ENCODE results near the gene DENND1A.

The DENND1A gene

DNA sequence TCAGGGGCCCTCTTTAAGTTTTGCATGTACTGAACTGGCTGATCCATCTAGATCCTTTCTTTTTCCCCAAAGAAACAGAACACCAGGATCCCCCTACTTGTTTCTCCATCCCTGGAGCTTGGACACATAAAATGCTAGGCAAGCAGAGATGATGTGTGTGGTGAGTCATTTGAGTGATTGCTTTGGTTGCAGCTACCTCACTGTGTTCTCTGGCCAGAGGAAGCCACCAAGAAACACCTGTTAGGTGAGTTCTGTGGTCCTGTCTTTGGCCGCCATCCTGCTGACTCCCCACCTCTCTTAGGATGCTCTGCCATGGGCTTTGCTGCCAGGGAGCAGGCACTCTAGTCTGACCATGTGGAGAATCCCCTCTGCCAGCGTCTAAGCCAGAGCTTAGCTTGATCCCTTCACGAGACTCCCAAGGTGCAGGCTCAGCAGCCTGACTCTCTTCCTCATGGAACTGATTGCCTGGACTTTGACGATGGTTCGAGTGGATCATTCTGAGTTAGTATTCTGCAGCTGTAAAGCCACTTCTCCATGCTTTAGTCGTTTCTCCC, 27.3 kb upstream of the DENND1A start:
- TF ChIP-seq, protein P1, sequence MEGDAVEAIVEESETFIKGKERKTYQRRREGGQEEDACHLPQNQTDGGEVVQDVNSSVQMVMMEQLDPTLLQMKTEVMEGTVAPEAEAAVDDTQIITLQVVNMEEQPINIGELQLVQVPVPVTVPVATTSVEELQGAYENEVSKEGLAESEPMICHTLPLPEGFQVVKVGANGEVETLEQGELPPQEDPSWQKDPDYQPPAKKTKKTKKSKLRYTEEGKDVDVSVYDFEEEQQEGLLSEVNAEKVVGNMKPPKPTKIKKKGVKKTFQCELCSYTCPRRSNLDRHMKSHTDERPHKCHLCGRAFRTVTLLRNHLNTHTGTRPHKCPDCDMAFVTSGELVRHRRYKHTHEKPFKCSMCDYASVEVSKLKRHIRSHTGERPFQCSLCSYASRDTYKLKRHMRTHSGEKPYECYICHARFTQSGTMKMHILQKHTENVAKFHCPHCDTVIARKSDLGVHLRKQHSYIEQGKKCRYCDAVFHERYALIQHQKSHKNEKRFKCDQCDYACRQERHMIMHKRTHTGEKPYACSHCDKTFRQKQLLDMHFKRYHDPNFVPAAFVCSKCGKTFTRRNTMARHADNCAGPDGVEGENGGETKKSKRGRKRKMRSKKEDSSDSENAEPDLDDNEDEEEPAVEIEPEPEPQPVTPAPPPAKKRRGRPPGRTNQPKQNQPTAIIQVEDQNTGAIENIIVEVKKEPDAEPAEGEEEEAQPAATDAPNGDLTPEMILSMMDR (IDR thresholded peaks at IDR 0.05): no peak

DNA sequence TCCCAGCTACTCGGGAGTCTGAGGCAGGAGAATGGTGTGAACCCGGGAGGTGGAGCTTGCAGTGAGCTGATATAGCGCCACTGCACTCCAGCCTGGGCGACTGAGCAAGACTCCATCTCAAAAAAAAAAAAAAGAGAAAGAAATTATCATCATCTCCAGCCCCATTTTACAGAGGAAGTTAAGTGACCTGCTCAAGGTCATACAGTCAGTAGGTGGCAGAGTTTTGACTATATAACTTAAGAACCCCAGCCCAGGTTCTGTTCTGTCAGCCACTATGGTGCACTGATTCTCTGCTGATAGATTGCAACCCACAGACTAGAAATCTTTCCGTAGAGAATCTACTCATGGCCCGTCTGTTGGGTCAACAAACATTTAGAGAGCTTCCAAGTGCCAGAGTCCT, 25.7 kb upstream of the DENND1A start:
- TF ChIP-seq, protein P1 (IDR thresholded peaks at IDR 0.05): no peak

DNA sequence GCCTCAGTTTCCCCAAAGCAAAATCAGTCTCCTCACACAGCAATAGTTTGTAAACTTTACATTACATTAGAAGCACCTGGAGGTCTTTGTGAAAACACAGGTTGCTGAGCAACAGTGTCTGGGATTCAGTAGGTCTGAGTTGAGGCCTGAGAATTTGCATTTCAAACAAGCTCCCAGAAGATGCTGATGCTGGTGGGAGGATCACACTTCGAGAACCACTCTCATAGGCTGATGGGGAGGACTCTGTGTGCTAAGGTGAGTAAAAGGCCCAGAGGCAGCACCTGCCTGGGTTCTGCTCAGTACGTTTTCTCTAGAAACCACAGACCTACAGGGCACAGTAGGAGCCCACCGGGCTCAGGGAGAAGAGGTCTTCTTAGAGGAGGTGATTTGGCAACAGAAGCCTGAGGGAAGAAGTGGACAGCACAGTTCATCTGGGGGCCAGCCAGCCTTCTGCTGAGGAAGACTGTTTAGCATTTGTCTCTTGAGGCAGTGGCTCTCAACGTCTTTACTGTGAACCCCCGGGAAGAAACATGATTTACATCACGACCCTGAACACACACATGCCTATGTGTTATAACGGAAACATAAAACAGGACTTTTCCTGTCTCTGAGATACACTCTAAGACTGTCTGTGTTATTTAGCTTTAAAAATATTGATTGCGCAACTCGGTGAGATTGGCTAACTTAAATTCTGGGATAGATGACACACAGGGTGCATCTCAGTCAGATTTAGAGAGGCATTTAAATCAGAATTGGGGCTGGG, 24.8 kb upstream of the DENND1A start:
- TF ChIP-seq, protein P1 (IDR thresholded peaks at IDR 0.05): no peak

DNA sequence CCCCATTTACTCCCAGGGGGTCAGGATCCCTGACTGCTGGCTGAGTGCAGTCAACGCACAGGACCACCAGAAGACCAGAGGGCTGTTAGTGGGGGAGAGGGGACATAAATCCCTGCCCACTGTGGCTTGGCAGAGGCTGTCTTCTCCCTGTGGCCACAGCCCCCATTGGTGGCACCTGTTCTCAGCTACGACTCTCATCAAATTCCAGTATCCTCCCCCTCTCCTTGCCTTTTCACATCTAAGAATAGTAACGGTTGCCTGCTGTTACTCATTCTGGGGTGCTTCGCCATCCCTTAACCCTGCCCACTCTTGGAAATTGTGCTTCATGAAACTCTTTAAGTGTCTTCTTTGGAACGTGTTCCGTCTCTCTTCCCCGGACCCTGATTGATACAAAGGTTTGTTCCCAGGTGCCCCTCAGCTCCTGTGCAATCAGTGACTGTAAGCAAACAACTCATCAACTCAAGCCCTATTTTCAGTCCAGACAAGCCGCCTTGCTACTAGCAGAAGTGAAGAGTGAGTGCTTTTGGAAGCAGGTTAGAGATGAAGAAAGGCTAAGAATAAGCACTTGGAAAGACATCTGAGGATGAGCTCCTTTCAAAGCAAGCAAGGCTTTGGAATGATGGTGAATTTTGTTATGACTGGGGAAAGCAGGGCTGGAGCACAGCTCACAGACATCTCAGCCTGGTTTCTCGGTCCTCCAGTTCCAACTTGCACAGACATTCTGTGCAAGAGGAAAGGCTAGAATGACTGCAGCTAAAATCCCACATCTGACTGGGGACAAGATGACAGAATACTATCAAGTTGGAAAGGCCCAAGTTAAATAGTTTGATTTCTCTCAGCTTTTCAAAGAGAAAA, 22.9 kb upstream of the DENND1A start:
- TF ChIP-seq, protein P1 (IDR thresholded peaks at IDR 0.05): no peak

DNA sequence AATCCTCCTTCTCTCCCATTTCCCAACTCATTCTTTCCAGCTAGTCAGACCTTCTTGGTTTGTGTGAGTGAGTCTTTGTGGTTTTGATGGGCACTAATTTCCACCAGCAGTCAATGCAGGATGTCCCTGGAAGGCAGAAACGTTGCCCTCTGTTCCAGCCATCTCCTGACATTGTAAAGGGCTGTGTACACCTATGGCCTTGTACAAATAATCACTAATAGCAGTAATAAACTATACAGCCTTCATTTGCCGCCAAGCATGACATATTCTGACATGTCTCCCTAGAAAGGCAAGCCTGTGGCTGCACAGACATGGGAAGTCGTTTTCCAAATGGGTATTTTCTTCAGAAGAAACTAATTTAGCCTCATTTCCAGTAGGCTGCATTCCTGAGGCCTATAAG, 18.4 kb upstream of the DENND1A start:
- TF ChIP-seq, protein P1 (IDR thresholded peaks at IDR 0.05): no peak

DNA sequence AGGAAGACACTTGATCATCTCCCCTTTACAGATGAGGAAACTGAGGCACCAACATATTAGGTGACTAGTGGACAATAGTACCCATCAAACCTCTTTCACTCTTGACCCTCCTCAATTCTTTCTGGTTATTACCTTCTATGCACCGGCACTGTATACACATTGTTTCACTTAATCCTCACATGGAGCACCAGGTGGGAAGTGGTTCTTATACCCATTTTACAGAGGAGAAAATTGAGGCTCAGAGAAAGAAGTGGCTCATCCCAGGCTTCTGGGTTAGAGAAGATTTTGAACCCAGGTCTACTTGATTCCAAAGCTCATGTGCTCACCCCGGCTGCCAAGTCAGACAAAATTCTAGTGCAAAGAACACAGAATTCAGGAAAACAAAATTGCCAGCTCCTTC, 17.4 kb upstream of the DENND1A start:
- TF ChIP-seq, protein P1 (IDR thresholded peaks at IDR 0.05): no peak

DNA sequence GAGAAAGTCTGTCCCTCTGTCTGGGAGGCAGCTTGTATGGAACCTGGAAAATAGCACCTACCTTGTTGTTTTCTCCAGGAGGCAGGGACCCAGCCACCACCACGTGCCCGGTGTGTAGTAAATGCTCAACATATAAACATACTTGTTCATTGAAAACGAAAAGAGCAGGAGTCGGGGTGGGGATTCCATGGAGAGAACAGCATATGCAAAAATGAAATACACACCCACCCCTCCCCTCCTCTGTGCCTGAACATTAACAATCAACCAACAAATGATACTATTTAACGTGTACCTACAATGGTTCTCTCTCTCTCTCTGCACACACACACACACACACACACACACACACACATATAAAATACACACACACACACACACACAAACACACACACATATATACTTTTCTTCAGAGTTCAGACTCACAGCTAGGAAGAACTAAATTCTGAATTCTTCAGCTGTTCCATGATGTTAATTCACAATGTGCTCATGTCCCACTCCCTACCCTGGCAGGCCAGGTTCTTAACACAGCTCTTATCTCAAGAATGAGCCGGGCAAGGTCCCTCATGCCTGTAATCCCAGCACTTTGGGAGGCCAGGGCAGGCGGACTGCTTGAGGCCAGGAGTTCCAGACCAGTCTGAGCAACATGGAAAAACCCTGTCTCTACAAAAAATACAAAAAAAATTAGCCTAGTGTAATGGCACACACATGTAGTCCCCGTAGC, 16.3 kb upstream of the DENND1A start:
- TF ChIP-seq, protein P1 (IDR thresholded peaks at IDR 0.05): no peak

Data from LNCAP (cell line).